ENCODE data around the gene ACACB. TPM values are rescaled to one million over a fixed set of nuclear protein-coding genes. Genes with fewer than 3 reads are reported as not detected.
A peak's percentile ranks its signal among the peaks of the same experiment; 100 is the strongest.

The ACACB gene
- total RNA-seq, 2 experiments from 2014 or later, result 11.9 to 14.8 TPM

DNA sequence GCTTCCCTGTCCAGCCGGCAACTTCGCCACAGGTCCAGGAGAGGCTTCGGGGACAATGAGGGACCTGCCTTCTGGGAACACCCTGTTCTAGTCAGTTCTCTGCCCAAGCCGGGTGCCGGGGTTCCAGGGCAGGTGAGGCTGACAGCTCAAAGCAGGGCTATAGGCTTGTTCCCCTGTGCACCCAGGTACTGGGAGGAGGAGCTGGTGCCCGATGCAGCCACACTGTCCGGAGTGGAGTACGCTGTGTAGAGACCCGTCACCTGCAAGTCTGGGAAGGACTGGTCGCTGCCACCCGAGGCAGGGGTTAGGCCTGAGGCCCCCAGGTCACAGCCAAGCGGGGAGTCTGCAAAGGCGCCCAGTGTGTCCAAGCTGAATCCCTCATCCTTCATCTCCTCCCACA is 163.1 kb downstream of the ACACB start:
- H3K4me1 Mint-ChIP-seq (ENCODE audit: low read depth), result peaks cover 10% of the 10 kb centered on the region
- CTCF ChIA-PET, result interaction anchor here (0.6 kb wide), 1 partner anchor 18 kb away, joined by 3 read pairs; no protein-coding TSS in a partner anchor
- POLR2A ChIA-PET, result no interaction called here
- H3K36me3 Mint-ChIP-seq (ENCODE audit: low read depth), result no peaks in the 10 kb centered on the region
- H3K4me3 Mint-ChIP-seq, result no peak overlapping the region
- ATAC-seq (no peak), DNase-seq (no peak)
- no peak overlapping the region for H3K27ac Mint-ChIP-seq
- H3K27me3 Mint-ChIP-seq (ENCODE audit: low read depth), result no peaks in the 10 kb centered on the region
- H3K9me3 Mint-ChIP-seq (ENCODE audit: insufficient read depth), result no peaks in the 10 kb centered on the region

DNA sequence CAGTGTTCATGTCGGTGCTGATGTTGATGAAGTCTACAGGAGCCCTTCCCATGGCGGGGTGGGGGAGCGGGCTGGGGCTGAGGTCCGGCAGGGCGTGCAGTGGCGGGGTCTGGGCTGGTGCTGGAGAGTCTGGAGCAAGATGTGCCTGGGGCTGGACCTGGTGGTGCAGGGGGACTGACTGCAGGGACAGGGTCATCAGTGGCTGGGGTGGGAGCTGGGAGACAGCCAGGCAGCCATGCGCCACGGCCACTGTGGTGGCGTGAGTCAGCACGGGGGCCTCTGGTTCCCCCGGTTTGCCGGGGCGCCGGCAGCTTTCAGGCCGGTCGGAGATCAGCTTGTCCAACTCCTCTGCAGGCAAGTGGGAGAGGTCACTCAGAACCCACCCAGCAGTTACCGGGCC is 165.1 kb downstream of the ACACB start:
- Mint-ChIP-seq H3K4me3 (no peak overlapping the region), H3K27me3 (ENCODE audit: low read depth) (no peaks in the 10 kb centered on the region), H3K9me3 (ENCODE audit: insufficient read depth) (no peaks in the 10 kb centered on the region), H3K27ac (no peak overlapping the region), H3K36me3 (ENCODE audit: low read depth) (no peaks in the 10 kb centered on the region), H3K4me1 (ENCODE audit: low read depth) (peaks cover 5% of the 10 kb centered on the region)
- DNase-seq (no peak), ATAC-seq (no peak)
- ChIA-PET POLR2A (no interaction called here), CTCF (no interaction called here)

DNA sequence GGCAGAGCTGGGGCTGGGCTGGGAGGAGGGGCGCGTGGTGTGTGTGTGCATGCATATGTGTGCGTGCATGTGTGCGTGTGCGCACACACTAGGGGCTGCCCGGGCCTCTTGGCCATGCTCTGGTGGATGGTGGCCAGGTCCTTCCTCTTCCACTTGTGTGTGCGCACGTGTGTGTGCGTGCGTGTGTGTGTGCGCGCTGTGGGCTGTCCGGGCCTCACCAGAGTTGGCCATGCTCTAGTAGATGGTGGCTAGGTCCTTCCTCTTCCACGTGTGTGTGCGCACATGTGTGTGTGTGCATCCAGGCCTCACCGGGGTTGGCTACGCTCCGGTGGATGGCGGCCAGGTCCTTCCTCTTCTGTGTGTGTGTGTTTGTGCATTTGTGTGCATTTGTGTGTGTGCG is 168.0 kb downstream of the ACACB start:
- no peaks in the 10 kb centered on the region for H3K27me3 Mint-ChIP-seq (ENCODE audit: low read depth)
- CTCF ChIA-PET, result no interaction called here
- no peaks in the 10 kb centered on the region for H3K9me3 Mint-ChIP-seq (ENCODE audit: insufficient read depth)
- POLR2A ChIA-PET, result no interaction called here
- H3K4me3 Mint-ChIP-seq, result no peak overlapping the region
- no peaks in the 10 kb centered on the region for H3K36me3 Mint-ChIP-seq (ENCODE audit: low read depth)
- DNase-seq, result no peak
- no peaks in the 10 kb centered on the region for H3K4me1 Mint-ChIP-seq (ENCODE audit: low read depth)
- no peak for ATAC-seq
- H3K27ac Mint-ChIP-seq, result no peak overlapping the region

DNA sequence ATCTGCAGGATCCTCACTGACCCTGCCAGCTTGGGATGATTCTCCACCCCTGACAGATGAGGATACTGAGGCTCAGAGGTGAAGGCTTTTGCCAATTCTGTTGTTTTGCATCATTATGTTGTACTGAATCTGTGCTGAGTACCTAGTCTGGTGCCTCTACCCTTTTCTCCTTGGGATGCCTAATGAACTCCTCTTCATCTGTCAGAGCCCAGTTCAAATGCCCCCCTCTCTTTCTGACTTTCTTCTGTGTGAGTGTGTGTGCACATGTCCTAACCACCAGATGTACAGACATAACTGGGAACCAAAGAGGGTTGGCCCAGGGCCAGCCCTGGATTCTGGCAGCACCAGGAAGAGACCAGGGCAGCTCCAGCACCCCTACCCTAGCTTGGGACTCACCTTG is 169.9 kb downstream of the ACACB start:
- no peak for DNase-seq
- Mint-ChIP-seq H3K36me3 (ENCODE audit: low read depth) (no peaks in the 10 kb centered on the region), H3K27me3 (ENCODE audit: low read depth) (peaks cover 2% of the 10 kb centered on the region), H3K4me3 (no peak overlapping the region), H3K9me3 (ENCODE audit: insufficient read depth) (no peaks in the 10 kb centered on the region), H3K4me1 (ENCODE audit: low read depth) (no peaks in the 10 kb centered on the region), H3K27ac (no peak overlapping the region)
- no peak for ATAC-seq
- CTCF ChIA-PET, result no interaction called here
- POLR2A ChIA-PET, result no interaction called here

DNA sequence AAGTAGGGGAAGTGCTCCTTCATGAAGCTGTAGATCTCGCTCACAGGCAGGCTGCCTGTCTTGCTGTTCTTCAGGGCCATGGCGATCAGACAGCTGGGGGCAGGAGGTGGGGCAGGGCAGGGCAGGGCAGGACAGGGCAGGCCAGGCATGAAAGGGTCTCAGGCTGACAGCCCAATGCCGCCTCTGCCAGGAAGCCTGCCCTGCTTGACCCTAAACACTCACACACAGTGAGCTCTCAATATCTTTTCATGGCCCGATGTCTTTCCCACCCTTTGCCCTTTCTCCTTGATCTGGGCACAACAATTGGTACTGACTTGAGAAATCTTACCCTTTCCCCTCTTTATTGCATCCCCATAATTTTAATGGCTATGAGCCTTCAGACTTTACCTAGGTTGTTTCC is 170.3 kb downstream of the ACACB start:
- H3K27ac Mint-ChIP-seq, result no peak overlapping the region
- ChIA-PET CTCF (no interaction called here), POLR2A (no interaction called here)
- no peaks in the 10 kb centered on the region for H3K9me3 Mint-ChIP-seq (ENCODE audit: insufficient read depth)
- no peak overlapping the region for H3K4me3 Mint-ChIP-seq
- no peaks in the 10 kb centered on the region for H3K36me3 Mint-ChIP-seq (ENCODE audit: low read depth)
- H3K4me1 Mint-ChIP-seq (ENCODE audit: low read depth), result no peaks in the 10 kb centered on the region
- H3K27me3 Mint-ChIP-seq (ENCODE audit: low read depth), result peaks cover 4% of the 10 kb centered on the region
- ATAC-seq (no peak), DNase-seq (no peak)

DNA sequence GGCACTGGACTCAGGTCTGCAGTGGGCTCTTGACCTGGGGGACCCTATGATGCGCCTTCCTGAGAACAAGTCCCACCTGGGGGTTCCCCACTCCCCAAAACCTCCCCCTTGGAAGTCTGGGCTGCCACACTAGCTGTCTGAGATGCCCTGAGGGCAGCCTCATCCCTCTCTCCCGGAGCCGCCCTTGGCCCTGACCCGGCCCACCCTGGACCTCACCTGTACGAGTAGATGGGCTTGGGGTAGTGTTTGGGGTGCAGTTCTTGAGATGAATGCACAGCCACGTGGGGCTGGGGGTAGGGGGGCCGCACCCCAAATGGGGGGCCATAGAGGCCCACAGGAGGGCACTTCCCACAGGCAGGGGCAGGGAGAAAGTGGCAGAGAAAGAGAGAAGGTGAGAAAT is 170.8 kb downstream of the ACACB start:
- Mint-ChIP-seq H3K27ac (no peak overlapping the region), H3K4me3 (no peak overlapping the region), H3K4me1 (ENCODE audit: low read depth) (no peaks in the 10 kb centered on the region), H3K9me3 (ENCODE audit: insufficient read depth) (no peaks in the 10 kb centered on the region), H3K36me3 (ENCODE audit: low read depth) (no peaks in the 10 kb centered on the region), H3K27me3 (ENCODE audit: low read depth) (peaks cover 4% of the 10 kb centered on the region)
- ATAC-seq (no peak), DNase-seq (no peak)
- ChIA-PET CTCF (no interaction called here), POLR2A (no interaction called here)

DNA sequence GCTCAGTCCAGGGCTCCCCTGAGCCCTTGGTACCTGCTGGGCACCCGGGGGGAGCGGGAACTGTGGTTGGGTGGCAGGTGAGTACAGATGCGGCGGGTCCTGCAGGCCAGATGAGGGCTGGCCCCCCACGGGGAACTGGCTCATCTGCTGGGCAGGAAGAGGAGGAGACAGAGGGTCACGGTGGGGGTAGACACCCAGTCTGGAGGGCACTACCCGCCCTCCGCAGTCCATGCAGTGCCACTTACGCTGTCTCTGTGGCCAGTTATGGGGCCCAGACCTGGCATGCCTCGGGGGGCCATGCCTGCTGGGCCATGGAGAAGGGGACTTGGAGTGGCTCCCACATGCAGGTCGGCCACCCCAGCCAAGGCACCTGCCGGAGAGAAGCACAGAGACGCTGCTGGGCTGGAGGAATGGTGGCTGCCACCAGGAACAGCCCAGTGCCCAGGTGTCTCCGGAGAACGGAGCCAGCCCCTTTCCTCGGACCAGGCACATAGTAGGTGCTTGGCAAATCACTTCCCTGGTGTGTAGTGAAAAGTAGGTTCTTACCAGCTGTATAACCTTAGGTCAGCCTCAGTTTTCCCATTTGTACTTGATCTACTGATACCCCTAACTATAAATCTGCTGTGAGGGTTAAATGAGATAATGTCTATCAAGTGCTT is 171.6 kb downstream of the ACACB start:
- Mint-ChIP-seq H3K27me3 (ENCODE audit: low read depth) (peaks cover 6% of the 10 kb centered on the region), H3K27ac (no peak overlapping the region), H3K9me3 (ENCODE audit: insufficient read depth) (no peaks in the 10 kb centered on the region), H3K4me3 (no peak overlapping the region), H3K4me1 (ENCODE audit: low read depth) (no peaks in the 10 kb centered on the region), H3K36me3 (ENCODE audit: low read depth) (no peaks in the 10 kb centered on the region)
- CTCF ChIA-PET, result no interaction called here
- DNase-seq (no peak), ATAC-seq (no peak)
- POLR2A ChIA-PET, result no interaction called here

DNA sequence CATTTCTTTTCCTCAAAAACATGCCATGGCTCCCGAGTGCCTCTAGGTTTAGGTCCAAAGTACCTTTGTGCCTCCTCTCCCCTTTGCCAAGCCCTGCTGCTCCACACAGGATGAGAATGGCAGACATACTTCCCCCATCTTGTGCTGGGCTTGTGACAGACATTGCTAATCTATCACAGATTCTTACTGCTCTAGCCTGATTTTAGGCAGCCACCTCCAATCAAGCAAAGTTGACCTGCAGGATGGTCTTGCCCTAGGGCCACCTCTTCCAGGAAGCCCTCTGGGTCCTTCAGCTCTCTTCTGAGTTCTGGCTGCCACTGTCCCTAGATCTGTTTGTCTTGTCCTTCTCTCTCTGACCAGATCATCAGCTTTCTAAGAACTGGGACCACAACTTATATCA is 172.2 kb downstream of the ACACB start:
- Mint-ChIP-seq H3K27ac (no peak overlapping the region), H3K27me3 (ENCODE audit: low read depth) (peaks cover 6% of the 10 kb centered on the region), H3K4me3 (no peak overlapping the region), H3K9me3 (ENCODE audit: insufficient read depth) (no peaks in the 10 kb centered on the region), H3K4me1 (ENCODE audit: low read depth) (no peaks in the 10 kb centered on the region), H3K36me3 (ENCODE audit: low read depth) (no peaks in the 10 kb centered on the region)
- ChIA-PET POLR2A (no interaction called here), CTCF (no interaction called here)
- DNase-seq, result no peak
- no peak for ATAC-seq

DNA sequence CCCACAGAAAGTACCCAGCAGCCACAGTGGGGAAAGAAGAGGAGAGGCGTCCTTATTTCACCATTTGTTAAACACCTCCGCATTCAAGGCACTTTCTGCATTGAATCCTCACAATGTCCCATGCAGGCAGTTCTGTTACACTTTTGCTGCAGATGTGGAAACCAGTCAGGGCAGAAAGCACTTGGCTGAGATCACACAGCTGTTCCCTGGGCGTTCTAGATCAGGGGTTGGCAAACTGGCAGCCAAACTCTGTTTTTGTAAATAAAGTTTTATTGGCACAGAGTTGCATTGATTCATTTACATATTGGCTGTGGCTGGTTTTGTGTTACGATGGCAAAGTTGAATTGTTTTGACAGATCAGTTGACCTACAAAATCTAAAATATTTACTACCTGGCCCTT is 172.6 kb downstream of the ACACB start:
- ChIA-PET CTCF (no interaction called here), POLR2A (no interaction called here)
- Mint-ChIP-seq H3K27ac (no peak overlapping the region), H3K27me3 (ENCODE audit: low read depth) (peaks cover 6% of the 10 kb centered on the region), H3K36me3 (ENCODE audit: low read depth) (no peaks in the 10 kb centered on the region), H3K4me3 (no peak overlapping the region), H3K9me3 (ENCODE audit: insufficient read depth) (no peaks in the 10 kb centered on the region), H3K4me1 (ENCODE audit: low read depth) (no peaks in the 10 kb centered on the region)
- ATAC-seq (no peak), DNase-seq (no peak)

DNA sequence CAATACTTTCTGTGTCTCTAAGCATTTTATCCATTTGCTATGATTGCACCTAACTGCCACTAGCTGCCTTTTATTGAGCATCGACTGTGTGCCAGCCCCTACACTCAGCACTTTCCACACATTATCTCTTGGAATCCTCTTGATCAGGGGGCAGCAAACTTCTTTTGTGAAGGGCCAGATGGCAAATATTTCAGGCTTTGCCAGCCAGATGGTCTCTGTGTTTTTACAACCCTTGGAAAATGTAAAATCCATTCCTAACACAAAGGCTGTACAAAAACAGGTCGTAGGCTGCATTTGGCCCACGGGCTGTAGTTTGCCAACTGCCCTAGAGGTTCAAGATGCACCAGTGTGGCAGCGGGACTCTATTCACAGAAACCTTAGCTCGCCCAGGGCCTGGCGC is 173.2 kb downstream of the ACACB start:
- no peak overlapping the region for H3K4me3 Mint-ChIP-seq
- H3K9me3 Mint-ChIP-seq (ENCODE audit: insufficient read depth), result no peaks in the 10 kb centered on the region
- H3K4me1 Mint-ChIP-seq (ENCODE audit: low read depth), result no peaks in the 10 kb centered on the region
- ChIA-PET POLR2A (no interaction called here), CTCF (no interaction called here)
- H3K27me3 Mint-ChIP-seq (ENCODE audit: low read depth), result peaks cover 6% of the 10 kb centered on the region
- DNase-seq, result no peak
- H3K27ac Mint-ChIP-seq, result no peak overlapping the region
- ATAC-seq, result no peak
- no peaks in the 10 kb centered on the region for H3K36me3 Mint-ChIP-seq (ENCODE audit: low read depth)

DNA sequence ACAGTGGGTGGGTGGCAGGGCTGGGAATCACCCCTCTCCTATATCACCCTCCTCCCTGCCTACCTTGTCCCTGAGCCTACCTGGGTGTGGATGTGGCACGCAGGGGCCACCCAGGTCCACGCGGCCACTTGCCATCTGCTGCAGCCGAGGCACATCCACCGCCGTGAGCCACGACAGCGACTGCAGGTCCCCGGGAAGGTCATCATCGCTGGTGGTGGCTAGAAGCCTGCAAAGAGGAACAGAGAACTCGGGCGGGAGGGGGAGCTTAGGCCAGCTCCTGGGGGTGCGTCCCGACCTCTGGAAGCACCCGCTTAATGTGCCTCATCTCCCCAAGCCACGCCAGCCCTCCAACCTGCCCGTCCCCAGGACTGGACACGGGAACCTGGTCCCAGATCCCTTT is 173.7 kb downstream of the ACACB start:
- CTCF ChIA-PET, result no interaction called here
- POLR2A ChIA-PET, result no interaction called here
- ATAC-seq, result no peak
- Mint-ChIP-seq H3K27ac (no peak overlapping the region), H3K4me1 (ENCODE audit: low read depth) (no peaks in the 10 kb centered on the region), H3K27me3 (ENCODE audit: low read depth) (peaks cover 6% of the 10 kb centered on the region), H3K9me3 (ENCODE audit: insufficient read depth) (no peaks in the 10 kb centered on the region), H3K36me3 (ENCODE audit: low read depth) (no peaks in the 10 kb centered on the region), H3K4me3 (no peak overlapping the region)
- DNase-seq, result no peak

DNA sequence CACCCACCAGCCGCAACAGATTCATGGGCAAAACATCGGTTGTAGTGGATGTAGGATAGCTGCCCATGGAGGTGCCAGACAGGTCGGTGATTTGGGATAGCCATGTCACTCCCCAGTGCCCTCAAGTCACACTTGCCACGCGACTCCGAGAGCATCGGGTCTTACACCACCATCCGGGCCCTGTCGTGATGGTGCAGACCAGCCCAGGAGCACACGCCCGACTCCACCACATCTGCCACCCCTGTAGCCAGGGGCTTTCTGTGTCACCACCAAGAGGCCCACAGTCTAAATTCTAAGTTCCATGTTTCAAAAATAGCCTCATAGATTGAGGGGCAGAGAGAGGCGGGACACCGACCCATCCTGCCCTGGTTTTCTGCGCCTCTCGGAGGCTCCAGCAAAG is 174.7 kb downstream of the ACACB start:
- DNase-seq (no peak), ATAC-seq (no peak)
- Mint-ChIP-seq H3K4me3 (no peak overlapping the region), H3K27ac (no peak overlapping the region), H3K36me3 (ENCODE audit: low read depth) (no peaks in the 10 kb centered on the region), H3K4me1 (ENCODE audit: low read depth) (no peaks in the 10 kb centered on the region), H3K9me3 (ENCODE audit: insufficient read depth) (no peaks in the 10 kb centered on the region), H3K27me3 (ENCODE audit: low read depth) (peaks cover 6% of the 10 kb centered on the region)
- CTCF ChIA-PET, result no interaction called here
- POLR2A ChIA-PET, result no interaction called here

DNA sequence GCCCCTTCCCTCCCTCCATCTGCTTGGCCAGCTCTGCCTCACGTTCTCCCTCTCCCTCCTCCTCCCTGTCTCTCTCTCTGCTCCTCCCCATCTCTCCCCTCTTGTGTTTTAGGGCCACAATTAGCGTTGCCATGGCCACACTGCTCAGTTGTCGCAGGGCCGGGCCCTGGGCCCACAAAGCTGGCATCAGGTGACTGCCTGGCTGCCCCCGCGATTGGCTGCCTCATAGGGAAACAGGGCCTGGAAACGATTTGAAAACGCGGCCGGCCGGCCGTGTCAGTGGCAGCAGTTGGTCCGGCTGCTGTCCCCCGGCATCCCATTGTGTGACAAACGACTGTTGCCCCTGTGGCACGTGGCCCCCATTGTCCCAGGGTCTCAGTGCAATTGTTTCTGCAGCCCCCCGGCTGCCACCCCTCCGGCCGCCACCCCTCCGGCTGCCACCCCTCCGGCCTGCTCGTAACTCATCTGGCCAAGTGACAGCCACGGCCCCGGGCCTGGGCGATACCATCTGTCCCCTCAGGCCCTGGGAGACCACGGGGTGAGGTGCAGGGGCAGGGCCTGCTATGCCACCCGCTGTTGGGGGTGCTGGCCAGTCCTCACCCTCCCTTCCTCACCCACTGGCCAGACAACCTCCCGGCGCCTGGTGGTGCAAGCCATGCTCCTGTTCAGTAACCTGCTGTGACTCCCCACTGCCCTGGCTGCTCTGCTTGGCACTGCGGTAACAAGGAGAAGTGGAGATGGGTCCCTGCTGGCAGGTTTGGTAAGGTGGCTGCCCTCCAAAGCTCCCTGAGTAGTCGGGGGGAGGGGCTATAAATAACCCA is 175.3 kb downstream of the ACACB start:
- peaks cover 6% of the 10 kb centered on the region for H3K27me3 Mint-ChIP-seq (ENCODE audit: low read depth)
- CTCF ChIA-PET, result no interaction called here
- H3K9me3 Mint-ChIP-seq (ENCODE audit: insufficient read depth), result no peaks in the 10 kb centered on the region
- no peaks in the 10 kb centered on the region for H3K36me3 Mint-ChIP-seq (ENCODE audit: low read depth)
- H3K27ac Mint-ChIP-seq, result no peak overlapping the region
- POLR2A ChIA-PET, result no interaction called here
- ATAC-seq, result peak; percentile 43
- no peak overlapping the region for H3K4me3 Mint-ChIP-seq
- no peak for DNase-seq
- H3K4me1 Mint-ChIP-seq (ENCODE audit: low read depth), result no peaks in the 10 kb centered on the region

Measured in activated CD8-positive, alpha-beta T cell treated with anti-CD3 and anti-CD28 coated beads, Interleukin-2, amount 10 ng/mL, durations not matched to agents 7 days and 5 days (primary cell).